Measurements from ENCODE around the gene CDH23. TPM values are rescaled to one million over a fixed set of nuclear protein-coding genes. Genes with fewer than 3 reads are reported as not detected.

The CDH23 gene
- total RNA-seq, 1 experiment from 2014 or later = not detected

- Histone ChIP-seq H3K9me2 (replicated peaks; ENCODE audit: low read length) (no peaks in the 10 kb centered on the region), H4K20me1 (ENCODE audit: low read length) (no peaks in the 10 kb centered on the region), H3K27ac (ENCODE audit: low read length) (no peak overlapping the region), H3K4me2 (ENCODE audit: low read length) (no peak overlapping the region), H3K4me3 (ENCODE audit: low read length) (no peak overlapping the region), H3K27me3 (ENCODE audit: low read length) (no peaks in the 10 kb centered on the region), H3K9me3 (ENCODE audit: low read length) (no peaks in the 10 kb centered on the region), H3F3A (ENCODE audit: low read length, unreplicated experiment) (no peaks in the 10 kb centered on the region), H3K36me3 (ENCODE audit: low read depth, low read length) (no peaks in the 10 kb centered on the region), H2AFZ (ENCODE audit: low read length) (no peak overlapping the region), H3K79me2 (ENCODE audit: low read length) (no peaks in the 10 kb centered on the region), H3K9ac (ENCODE audit: low read length) (no peak overlapping the region), H3K4me1 (ENCODE audit: insufficient read depth, low read length) (no peaks in the 10 kb centered on the region)
- ChIA-PET CTCF (no interaction called here), POLR2A (ENCODE audit: unreplicated experiment) (no interaction called here)
- no TSS peak for BruUV-seq (replicated peaks)
- ATAC-seq (no peak), DNase-seq (no peak)
- intact Hi-C loops (cut with micrococcal nuclease) = no loop called here
- TF ChIP-seq, protein P1, sequence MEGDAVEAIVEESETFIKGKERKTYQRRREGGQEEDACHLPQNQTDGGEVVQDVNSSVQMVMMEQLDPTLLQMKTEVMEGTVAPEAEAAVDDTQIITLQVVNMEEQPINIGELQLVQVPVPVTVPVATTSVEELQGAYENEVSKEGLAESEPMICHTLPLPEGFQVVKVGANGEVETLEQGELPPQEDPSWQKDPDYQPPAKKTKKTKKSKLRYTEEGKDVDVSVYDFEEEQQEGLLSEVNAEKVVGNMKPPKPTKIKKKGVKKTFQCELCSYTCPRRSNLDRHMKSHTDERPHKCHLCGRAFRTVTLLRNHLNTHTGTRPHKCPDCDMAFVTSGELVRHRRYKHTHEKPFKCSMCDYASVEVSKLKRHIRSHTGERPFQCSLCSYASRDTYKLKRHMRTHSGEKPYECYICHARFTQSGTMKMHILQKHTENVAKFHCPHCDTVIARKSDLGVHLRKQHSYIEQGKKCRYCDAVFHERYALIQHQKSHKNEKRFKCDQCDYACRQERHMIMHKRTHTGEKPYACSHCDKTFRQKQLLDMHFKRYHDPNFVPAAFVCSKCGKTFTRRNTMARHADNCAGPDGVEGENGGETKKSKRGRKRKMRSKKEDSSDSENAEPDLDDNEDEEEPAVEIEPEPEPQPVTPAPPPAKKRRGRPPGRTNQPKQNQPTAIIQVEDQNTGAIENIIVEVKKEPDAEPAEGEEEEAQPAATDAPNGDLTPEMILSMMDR (conservative IDR thresholded peaks at IDR 0.05; ENCODE audit: low read depth, low read length) = no peak
- TF ChIP-seq EZH2phosphoT487 (IDR thresholded peaks at IDR 0.05; ENCODE audit: borderline replicate concordance, low read length) = no peak
- no peak for TF ChIP-seq EZH2 (IDR thresholded peaks at IDR 0.05; ENCODE audit: low read length, unreplicated experiment)
Measured at GRCh38 chr10:71629131-71629530, 232.4 kb downstream of the CDH23 start.

DNA sequence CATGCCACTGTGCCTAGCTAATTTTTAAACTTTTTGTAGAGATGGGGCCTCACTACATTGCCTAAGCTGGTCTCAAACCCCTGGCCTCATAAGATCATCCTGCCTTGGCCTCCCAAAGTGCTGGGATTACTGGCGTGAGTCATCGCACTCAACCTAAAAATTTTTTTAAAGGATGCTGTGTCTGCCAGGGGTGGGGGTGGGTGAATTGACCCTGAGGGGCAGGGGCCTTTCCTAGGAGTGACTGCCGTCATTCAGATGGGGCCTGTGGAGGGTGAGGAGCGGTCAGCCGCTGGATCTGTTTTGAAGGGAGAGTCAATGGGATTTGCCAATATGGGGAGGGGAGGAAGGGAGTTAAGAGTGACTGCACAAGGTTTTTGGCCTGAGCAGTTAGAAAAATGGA, 233.4 kb downstream of the CDH23 start:
- Histone ChIP-seq H3K9me2 (replicated peaks; ENCODE audit: low read length) (no peaks in the 10 kb centered on the region), H3K9ac (ENCODE audit: low read length) (no peak overlapping the region), H3F3A (ENCODE audit: low read length, unreplicated experiment) (no peaks in the 10 kb centered on the region), H2AFZ (ENCODE audit: low read length) (no peak overlapping the region), H3K4me1 (ENCODE audit: insufficient read depth, low read length) (no peaks in the 10 kb centered on the region), H3K4me2 (ENCODE audit: low read length) (no peak overlapping the region), H3K4me3 (ENCODE audit: low read length) (no peak overlapping the region), H3K79me2 (ENCODE audit: low read length) (no peaks in the 10 kb centered on the region), H3K36me3 (ENCODE audit: low read depth, low read length) (no peaks in the 10 kb centered on the region), H4K20me1 (ENCODE audit: low read length) (no peaks in the 10 kb centered on the region), H3K9me3 (ENCODE audit: low read length) (no peaks in the 10 kb centered on the region), H3K27ac (ENCODE audit: low read length) (no peak overlapping the region), H3K27me3 (ENCODE audit: low read length) (no peaks in the 10 kb centered on the region)
- DNase-seq (no peak), ATAC-seq (no peak)
- TF ChIP-seq, protein P1 (conservative IDR thresholded peaks at IDR 0.05; ENCODE audit: low read depth, low read length) = no peak
- TF ChIP-seq EZH2 (IDR thresholded peaks at IDR 0.05; ENCODE audit: low read length, unreplicated experiment) (no peak), EZH2phosphoT487 (IDR thresholded peaks at IDR 0.05; ENCODE audit: borderline replicate concordance, low read length) (no peak)
- intact Hi-C loops (cut with micrococcal nuclease) = no loop called here
- ChIA-PET POLR2A (ENCODE audit: unreplicated experiment) (no interaction called here), CTCF (interaction anchor here (0.7 kb wide), 1 partner anchor 13 kb away, joined by 6 read pairs; no protein-coding TSS in a partner anchor)
- BruUV-seq (replicated peaks) = no TSS peak

DNA sequence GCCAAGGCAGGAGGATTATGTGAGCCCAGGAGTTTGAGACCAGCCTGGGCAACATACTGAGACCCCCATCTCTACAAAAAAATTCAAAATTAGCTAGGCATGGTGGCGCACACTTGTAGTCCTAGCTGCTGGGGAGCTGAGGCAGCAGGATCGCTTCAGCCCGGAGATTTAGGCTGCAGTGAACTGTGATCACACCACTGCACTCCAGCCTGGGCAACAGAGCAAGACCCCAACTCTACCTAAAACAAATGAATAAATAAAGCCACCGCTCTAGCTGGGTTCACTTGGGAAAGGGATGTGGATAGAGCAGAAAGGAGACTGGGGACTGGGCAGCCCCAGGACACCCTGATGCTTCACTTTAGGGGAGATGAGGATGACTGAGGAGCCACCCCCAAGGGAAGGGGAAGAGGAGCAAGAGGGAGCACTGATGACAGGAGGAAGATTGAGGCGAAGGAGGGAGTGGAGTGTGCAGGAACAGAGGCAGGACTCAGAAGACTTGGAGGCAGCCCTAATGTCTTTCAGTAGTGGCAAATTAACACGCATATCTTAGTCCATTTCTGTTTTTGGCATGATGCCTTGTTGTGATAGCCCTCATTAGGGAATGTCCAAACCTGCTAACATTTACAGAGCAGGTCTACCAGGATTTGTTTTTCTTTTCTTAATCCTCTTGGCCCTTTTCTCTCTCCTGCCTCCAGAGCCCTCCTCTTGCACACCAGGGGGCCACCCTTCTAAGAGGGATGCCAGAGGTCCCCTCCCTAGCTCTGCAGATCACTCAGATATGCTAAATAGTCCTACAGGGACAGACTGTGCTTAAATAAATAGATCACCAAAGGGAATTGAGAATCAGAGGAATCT, 234.5 kb downstream of the CDH23 start:
- H3K9me3 ChIP-seq (ENCODE audit: low read length) = no peaks in the 10 kb centered on the region
- TF ChIP-seq, protein P1 (conservative IDR thresholded peaks at IDR 0.05; ENCODE audit: low read depth, low read length) = no peak
- H3K27ac ChIP-seq (ENCODE audit: low read length) = no peak overlapping the region
- no peaks in the 10 kb centered on the region for H3K27me3 ChIP-seq (ENCODE audit: low read length)
- intact Hi-C loops (cut with micrococcal nuclease) = no loop called here
- no peak overlapping the region for H2AFZ ChIP-seq (ENCODE audit: low read length)
- H3K9me2 ChIP-seq (replicated peaks; ENCODE audit: low read length) = no peaks in the 10 kb centered on the region
- ATAC-seq (no peak), DNase-seq (no peak)
- no peaks in the 10 kb centered on the region for H3K4me1 ChIP-seq (ENCODE audit: insufficient read depth, low read length)
- no peaks in the 10 kb centered on the region for H3K36me3 ChIP-seq (ENCODE audit: low read depth, low read length)
- POLR2A ChIA-PET (ENCODE audit: unreplicated experiment) = no interaction called here
- H3K4me2 ChIP-seq (ENCODE audit: low read length) = no peak overlapping the region
- H4K20me1 ChIP-seq (ENCODE audit: low read length) = no peaks in the 10 kb centered on the region
- no peaks in the 10 kb centered on the region for H3K79me2 ChIP-seq (ENCODE audit: low read length)
- CTCF ChIA-PET = no interaction called here
- no peak overlapping the region for H3K4me3 ChIP-seq (ENCODE audit: low read length)
- no peaks in the 10 kb centered on the region for H3F3A ChIP-seq (ENCODE audit: low read length, unreplicated experiment)
- BruUV-seq (replicated peaks) = no TSS peak
- H3K9ac ChIP-seq (ENCODE audit: low read length) = no peak overlapping the region
